Measurements from ENCODE around the gene SMYD1. TPM values are rescaled to one million over a fixed set of nuclear protein-coding genes. Genes with fewer than 3 reads are reported as not detected.

Gene SMYD1
- total RNA-seq, 1 experiment from 2014 or later = not detected

DNA sequence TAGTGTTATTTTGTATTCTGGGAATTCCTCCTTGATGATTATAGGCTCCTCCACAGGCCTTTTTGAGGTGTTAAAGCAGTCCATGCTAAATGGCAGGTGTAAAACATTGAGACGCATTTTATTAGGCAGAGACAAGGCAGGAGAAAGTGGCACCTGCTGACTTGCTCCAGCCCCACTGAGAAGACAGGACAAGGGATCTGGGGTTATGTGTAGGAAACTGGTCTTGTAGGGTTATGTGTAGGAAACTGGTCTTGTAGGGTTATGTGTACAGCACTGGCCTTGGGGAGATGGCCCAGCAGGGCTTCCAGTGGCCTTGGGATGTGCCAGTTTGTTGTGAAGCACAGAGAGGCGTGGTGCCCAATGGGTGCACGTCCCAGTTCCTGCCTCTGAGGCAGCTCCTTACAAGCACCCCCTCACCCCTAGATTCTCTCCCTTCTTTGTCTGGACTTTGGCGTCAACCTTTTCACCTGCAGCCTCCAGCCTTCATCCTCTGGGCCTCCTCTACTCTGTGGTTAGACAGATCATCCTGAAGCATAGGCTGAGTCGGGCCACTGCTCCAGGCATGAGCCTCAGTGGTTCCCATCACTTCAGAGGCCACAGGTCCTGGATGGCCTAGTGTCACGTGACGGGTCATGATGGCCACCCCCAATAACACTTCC, 61.2 kb downstream of the SMYD1 start:
- Histone ChIP-seq H3K9me3 (ENCODE audit: control insufficient read depth in 1 of 2, insufficient read depth in 1 of 2, low read depth in 1 of 2, low read length in 2 of 2) (no peaks in the 10 kb centered on the region), H3K4me1 (ENCODE audit: control insufficient read depth in 1 of 2, insufficient read depth in 2 of 2, low read length in 2 of 2) (peaks cover 0 to 4% of the 10 kb centered on the region in 2 experiments; a peak in 1 of 4 replicates), H3K4me3 (replicated peaks in 1 of 2; ENCODE audit: low read depth in 1 of 2, low read length in 2 of 2) (no peak overlapping the region), H2AFZ (ENCODE audit: low read depth, low read length, poor library complexity, severe bottlenecking) (no peak overlapping the region), H4K20me1 (ENCODE audit: insufficient read depth) (no peaks in the 10 kb centered on the region), H3K27ac (ENCODE audit: low read depth, low read length) (no peak overlapping the region), H3K27me3 (ENCODE audit: insufficient read depth, low read length) (peaks cover 5% of the 10 kb centered on the region; the same call in 1 of the 2 replicates), H3K4me2 (ENCODE audit: low read length) (no peak overlapping the region), H3K79me2 (ENCODE audit: insufficient read depth, low read length) (no peaks in the 10 kb centered on the region), H3K9me2 (ENCODE audit: insufficient read depth) (no peaks in the 10 kb centered on the region), H3K9ac (ENCODE audit: low read length) (no peak overlapping the region), H3K36me3 (ENCODE audit: control insufficient read depth in 1 of 2, insufficient read depth in 2 of 2, low read length in 2 of 2) (no peaks in the 10 kb centered on the region)
- BruUV-seq (replicated peaks) = no TSS peak
- ATAC-seq = no peak
- TF ChIP-seq EGR1 (IDR thresholded peaks at IDR 0.05; ENCODE audit: low read depth) (no peak), ZNF274 (IDR thresholded peaks at IDR 0.05; ENCODE audit: low read depth, low read length) (no peak), EZH2 (IDR thresholded peaks at IDR 0.05) (no peak), YY1 (IDR thresholded peaks at IDR 0.05; ENCODE audit: extremely low read depth, insufficient replicate concordance, low read depth, low read length) (no peak), POLR2AphosphoS5 (IDR thresholded peaks at IDR 0.05; ENCODE audit: low read depth, low read length) (no peak), SP1 (IDR thresholded peaks at IDR 0.05; ENCODE audit: low read depth) (no peak), POLR2A (IDR thresholded peaks at IDR 0.05; ENCODE audit: borderline replicate concordance, extremely low read depth, insufficient read depth, insufficient read length) (no peak), RAD21 (IDR thresholded peaks at IDR 0.05; ENCODE audit: low read depth) (no peak)
- TF ChIP-seq, protein P1, sequence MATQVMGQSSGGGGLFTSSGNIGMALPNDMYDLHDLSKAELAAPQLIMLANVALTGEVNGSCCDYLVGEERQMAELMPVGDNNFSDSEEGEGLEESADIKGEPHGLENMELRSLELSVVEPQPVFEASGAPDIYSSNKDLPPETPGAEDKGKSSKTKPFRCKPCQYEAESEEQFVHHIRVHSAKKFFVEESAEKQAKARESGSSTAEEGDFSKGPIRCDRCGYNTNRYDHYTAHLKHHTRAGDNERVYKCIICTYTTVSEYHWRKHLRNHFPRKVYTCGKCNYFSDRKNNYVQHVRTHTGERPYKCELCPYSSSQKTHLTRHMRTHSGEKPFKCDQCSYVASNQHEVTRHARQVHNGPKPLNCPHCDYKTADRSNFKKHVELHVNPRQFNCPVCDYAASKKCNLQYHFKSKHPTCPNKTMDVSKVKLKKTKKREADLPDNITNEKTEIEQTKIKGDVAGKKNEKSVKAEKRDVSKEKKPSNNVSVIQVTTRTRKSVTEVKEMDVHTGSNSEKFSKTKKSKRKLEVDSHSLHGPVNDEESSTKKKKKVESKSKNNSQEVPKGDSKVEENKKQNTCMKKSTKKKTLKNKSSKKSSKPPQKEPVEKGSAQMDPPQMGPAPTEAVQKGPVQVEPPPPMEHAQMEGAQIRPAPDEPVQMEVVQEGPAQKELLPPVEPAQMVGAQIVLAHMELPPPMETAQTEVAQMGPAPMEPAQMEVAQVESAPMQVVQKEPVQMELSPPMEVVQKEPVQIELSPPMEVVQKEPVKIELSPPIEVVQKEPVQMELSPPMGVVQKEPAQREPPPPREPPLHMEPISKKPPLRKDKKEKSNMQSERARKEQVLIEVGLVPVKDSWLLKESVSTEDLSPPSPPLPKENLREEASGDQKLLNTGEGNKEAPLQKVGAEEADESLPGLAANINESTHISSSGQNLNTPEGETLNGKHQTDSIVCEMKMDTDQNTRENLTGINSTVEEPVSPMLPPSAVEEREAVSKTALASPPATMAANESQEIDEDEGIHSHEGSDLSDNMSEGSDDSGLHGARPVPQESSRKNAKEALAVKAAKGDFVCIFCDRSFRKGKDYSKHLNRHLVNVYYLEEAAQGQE (IDR thresholded peaks at IDR 0.05; ENCODE audit: low read depth) = no peak
- TF ChIP-seq, protein P2, sequence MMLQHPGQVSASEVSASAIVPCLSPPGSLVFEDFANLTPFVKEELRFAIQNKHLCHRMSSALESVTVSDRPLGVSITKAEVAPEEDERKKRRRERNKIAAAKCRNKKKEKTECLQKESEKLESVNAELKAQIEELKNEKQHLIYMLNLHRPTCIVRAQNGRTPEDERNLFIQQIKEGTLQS (IDR thresholded peaks at IDR 0.05) = no peak
- intact Hi-C loops (cut with micrococcal nuclease) = no loop called here
- POLR2A ChIA-PET = no interaction called here
- RAD21 ChIA-PET (ENCODE audit: low non-redundant PET in 1 of 2, low total read pairs in 2 of 2, uncharacterized antibody in 2 of 2, unreplicated experiment in 2 of 2) = no interaction called here
- CTCF ChIA-PET = no interaction called here
- no peak for DNase-seq (ENCODE audit: low read depth, low spot score)

Data from HCT116 (cell line).